HG03521 (cell line): ENCODE results near the gene SERPINF2.
"Not testable (repeated sequence)": the region's sequence is repeated elsewhere in the genome, so short reads cannot be mapped to it uniquely, and the experiment has no call there.

Source experiments
- ATAC-seq: cut with Tn5 transposase; IDR thresholded peaks from one replicate; pipeline ENCODE4 v1.9.1; 2021; ENCODE audit warnings: mild to moderate bottlenecking, moderate library complexity; ENCODE audit not compliant: unreplicated experiment

The SERPINF2 gene

GRCh38 chr17:1786708-1787107 is 44.0 kb downstream of the SERPINF2 start:
- ATAC-seq: no peak

DNA sequence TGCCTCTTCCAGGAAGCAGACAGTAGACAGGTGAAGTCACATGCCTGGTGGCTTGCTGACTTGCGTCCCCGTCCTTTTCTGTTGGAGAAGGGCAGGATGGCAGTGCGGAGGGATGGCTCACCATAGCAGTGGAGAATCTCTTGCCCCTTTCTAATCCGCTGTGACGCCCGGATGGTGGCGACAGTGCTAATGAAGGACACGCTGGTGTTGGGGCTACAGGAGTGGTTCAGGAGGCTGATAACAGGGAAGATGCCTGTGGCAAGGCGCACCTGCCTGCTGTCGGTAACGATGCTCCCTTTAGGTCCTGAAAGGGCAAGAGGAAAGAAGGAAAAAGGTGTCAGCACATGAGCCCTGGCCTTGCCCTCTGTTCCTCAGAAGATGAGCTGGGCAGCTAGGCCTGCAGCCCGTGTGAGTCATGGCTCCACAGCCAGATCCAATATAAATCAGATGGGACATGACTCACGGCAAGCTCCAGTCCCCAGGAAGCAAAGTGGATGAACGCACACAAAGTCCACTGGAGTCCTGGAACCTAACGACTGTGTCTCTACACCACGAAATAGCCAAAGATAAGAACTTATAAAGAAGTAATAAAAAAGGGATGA is 44.7 kb downstream of the SERPINF2 start:
- no peak for ATAC-seq

DNA sequence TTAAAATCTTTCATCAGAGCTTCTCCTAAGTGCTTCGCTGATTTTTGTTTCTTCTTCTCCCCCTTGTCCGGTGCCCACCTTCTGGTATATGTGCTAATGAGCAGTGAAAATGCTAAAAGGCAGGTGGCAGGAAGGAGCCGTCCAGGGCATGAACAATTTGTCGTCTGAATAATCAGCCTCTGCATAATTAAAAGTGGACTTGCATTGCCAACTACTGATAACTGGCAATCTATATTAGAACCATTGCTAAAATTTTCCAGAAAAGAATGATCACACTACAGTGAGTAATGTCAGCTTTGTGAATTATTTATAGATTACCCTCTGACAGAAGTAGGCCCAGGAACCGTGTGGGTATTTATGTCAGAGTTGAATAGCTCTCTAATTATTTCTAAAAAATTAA is 47.3 kb downstream of the SERPINF2 start:
- no peak for ATAC-seq

DNA sequence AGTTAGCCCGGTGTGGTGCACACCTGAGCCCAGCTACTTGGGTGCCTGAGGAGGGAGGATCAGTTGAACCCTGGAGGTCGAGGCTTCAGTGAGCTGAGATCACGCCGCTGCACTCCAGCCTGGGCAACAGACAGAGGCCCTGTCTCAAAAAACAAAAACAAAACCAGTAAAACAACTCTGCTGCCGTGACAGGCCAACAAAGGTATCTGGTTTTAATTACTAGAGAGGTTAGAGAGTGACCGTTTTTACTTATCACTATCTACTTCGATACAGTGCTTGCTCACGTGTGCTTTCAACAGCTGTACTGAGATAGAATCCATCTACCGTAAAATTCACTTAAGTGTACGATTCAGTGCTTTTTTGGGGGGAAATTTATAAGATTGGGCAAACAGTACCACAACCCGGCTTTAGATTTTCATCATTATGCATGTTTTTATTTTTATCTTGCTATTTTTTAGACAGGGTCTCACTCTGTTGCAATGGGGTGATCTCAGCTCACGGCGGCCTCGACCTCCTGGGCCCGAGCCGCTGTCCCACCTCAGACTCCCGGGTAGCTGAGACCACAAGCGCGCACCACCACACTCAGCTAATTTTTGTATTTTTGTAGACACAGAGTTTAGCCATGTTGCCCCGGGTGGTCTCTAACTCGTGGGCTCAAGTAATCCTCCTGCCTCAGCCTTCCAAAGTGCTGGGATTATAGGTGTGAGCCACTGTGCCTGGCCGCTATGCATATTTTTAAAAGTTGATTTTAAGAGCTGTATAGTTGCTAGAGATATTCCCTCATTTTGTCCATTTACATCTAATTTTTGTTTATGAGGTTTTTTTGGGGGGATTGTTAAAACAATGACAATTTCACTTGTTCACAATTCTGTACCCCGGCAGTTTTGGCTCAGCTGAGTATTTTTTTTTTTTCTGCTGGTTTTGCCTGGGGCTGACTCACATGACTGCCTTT is 50.1 kb downstream of the SERPINF2 start:
- no peak for ATAC-seq

GRCh38 chr17:1793447-1793806 is 50.8 kb downstream of the SERPINF2 start:
- no peak for ATAC-seq

DNA sequence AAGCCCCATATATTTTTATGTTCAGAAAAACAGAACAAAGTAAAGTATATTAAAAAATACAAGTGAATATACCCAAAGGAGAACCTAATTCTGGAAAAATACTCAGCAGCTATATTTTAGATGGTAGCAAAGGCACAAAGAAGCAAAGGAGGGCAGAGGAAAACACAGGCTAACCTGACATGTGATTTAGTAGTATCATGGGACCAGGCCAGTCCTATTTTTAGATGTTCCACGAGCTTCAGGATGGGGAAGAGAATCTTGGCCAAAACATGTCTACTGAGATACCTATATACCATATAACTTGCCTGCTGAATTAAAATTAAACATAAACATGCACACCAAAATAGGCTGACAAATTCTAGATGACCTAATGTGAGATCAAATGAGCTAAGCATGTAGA is 54.1 kb downstream of the SERPINF2 start:
- ATAC-seq: no peak

GRCh38 chr17:1797323-1797722 is 54.7 kb downstream of the SERPINF2 start:
- no peak for ATAC-seq

GRCh38 chr17:1797846-1798245 is 55.2 kb downstream of the SERPINF2 start:
- not testable (repeated sequence) for ATAC-seq

DNA sequence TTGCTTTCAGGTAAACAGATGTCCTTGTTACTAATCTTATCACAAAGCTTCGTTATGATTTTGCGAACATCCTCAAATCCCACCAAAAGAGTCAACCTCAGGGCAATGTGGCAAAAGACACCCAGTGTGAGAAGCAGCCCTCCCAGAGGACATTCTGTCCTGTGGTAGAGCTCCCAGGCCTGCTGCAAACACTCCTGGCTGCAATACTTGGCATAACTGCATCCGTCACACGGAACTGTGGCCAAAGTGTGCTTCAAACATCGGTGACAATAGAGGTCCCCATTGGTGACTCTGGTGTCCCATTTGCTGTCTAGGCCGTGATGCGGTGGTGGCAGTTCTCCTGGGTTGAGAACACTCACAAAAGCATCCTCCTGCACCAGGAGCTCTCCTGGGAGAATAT is 57.6 kb downstream of the SERPINF2 start:
- no peak for ATAC-seq

DNA sequence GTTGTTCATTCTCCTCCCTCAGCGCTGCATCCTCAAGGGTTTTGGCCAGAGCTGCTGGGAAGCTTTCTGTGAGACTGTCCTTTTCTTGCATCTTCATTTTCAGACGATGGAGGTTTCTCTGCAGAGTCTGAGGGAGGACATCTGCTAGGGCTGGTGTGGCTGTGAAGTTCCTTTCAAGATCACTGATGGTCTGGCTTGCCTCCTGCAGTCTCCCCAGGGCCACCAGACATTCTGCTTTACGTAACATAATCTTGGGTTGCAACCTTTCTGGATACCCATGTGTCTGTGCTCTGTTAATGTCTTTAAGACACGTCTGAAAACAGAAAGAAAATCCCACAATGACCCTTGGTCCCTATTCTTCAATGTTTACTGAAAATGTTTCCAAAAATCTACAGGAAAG is 58.0 kb downstream of the SERPINF2 start:
- no peak for ATAC-seq

- ATAC-seq: no peak
These were observed 59.8 kb downstream of the SERPINF2 start for GRCh38 chr17:1802429-1802828.

DNA sequence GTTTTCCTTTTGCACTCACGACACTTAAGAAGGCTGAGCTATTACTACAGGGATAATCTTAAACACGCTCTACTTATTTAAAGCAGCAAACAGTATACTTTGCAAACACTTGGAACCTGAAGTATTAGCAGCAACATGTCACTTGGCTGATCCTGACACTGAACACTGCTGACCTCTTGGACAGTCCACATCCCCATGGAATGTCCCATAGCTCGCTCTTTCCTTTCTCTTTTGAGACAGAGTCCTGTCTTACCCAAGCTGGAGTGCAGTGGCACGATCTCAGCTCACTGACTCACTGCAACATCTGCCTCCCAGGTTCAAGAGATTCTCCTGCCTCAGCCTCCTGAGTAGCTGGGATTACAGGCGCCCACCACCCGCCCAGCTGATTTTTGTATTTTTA is 60.6 kb downstream of the SERPINF2 start:
- ATAC-seq: no peak
